GM21367 (cell line): ENCODE results near the gene CPNE4.

Source experiments
- ATAC-seq: cut with Tn5 transposase; IDR thresholded peaks from one replicate; pipeline ENCODE4 v1.9.1; 2021; ENCODE audit not compliant: unreplicated experiment

The CPNE4 gene

DNA sequence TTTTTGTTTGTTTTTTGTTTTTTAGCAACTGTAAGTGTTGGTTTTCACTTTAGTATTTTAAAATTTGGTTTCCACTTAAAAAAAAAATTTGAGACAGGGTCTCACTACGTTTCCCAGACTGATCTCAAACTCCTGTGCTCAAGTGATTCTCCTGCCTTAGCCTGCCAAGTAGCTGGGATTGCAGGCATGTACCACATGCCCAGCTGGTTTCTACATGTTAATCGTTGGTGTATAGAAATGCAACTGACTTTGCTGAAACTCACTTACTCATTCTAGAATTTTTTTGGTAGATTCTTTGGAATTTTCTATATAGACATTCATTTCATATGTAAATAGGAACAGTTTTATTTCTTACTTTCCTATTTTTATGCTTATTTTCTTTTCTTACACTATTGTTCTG, 287.3 kb downstream of the CPNE4 start:
- no peak for ATAC-seq

DNA sequence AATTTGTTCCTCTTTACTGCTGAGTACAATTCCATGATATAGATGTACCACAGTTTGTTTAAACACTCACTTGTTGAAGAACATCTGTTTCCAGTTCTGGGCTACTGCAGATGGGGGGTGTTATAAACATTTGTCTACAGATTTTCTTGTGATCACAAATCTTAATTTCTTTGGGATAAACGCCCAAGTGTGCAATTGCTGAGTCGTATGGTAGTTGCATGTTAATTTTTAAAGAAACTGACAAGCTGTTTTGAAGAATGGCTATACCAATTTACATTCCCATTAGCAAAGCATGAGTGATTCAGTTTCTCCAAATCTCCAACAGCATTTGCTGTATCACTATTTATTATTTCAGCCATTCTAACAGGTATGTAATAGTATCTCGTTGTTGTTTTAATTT, 290.0 kb downstream of the CPNE4 start:
- ATAC-seq = no peak

DNA sequence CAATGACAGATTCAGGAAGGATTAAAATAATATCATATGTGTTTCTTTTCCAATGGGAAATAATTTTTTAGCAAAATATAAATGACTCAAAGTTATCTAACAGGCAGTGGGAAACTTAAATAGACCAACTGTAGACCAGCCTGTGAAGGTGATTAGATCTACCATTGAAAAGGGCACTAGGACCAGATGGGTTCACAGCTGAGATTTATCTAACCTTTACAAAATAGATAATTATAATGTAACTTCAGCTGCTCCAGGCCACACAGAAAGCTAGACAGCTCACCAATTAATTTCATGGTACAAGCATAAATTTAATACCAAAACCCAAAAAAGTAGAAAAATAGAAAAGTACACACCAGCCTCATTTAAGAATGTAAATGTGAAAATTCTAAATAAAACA, 291.7 kb downstream of the CPNE4 start:
- no peak for ATAC-seq

DNA sequence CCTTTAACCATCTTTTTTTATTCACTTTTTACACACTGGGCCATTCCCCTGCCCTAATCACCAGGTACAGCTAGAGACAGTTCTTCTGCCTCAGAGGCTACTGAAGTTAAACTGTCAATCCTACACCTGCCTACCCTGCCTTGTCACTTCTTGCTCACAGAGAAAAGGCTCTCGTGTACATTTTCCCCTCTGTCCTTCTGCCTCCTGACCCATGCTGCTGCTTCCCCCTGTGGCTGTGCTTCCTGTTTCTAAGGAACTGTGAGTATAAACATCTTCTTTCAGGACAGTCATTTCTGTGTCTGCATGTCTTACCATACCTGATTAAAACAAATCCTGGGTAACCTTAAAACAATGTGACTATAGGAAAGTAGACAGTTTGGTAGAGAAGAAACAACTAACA, 295.6 kb downstream of the CPNE4 start:
- no peak for ATAC-seq

DNA sequence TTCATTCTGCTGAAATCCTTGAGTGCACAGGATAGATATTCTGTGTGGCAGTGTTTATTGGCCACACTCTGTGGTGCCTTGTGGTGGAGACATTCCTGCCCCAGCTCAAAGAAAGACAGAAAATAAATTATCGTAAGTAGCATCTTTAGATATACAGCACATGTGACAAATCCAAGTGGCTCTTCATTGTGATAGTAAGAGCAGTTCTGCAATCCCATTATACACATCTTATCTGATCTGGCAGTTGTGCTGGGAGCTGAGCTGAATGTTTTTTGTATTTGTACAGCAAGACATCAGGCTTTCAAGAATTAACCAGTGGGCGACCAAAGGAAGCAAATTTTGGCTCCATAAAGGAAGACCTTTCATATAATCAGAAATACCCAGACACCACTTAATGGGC, 296.7 kb downstream of the CPNE4 start:
- ATAC-seq = no peak

DNA sequence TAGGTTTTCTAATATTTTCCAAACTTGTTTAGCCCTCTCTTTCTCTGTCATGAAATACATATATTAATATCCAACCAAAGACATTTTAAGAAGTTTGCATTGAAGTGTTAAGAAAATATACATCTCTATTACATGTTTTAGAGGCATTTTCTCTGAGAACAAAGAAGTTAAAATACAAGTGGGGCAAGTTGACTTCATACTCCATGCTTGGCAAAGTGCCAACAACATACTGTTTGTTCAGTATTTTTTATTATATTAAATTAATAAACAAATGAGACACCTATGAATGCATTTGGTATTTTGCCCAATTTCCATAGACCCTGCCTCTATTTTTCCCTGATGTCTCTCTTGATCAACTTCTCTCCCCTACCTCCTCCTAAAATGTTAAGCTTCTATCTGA, 299.3 kb downstream of the CPNE4 start:
- ATAC-seq = no peak

DNA sequence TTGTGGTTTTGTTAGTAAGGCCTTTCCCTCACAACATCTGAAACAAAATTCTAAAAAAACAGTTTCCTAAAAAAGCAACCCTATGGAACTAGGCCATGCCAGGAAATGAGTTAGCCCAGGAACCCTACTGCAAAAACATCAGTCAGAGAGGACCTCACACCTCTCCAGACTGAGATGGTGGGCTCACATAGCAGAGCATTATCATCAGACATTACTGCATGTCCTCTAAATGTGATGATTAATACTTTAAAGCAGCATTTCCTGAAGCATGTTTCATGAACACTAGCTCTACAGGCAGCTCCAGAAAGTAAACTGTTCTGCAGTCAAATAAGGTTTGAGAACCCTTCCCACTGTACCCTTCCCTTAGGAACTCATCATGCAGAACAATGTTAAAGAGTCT, 299.7 kb downstream of the CPNE4 start:
- ATAC-seq = no peak

DNA sequence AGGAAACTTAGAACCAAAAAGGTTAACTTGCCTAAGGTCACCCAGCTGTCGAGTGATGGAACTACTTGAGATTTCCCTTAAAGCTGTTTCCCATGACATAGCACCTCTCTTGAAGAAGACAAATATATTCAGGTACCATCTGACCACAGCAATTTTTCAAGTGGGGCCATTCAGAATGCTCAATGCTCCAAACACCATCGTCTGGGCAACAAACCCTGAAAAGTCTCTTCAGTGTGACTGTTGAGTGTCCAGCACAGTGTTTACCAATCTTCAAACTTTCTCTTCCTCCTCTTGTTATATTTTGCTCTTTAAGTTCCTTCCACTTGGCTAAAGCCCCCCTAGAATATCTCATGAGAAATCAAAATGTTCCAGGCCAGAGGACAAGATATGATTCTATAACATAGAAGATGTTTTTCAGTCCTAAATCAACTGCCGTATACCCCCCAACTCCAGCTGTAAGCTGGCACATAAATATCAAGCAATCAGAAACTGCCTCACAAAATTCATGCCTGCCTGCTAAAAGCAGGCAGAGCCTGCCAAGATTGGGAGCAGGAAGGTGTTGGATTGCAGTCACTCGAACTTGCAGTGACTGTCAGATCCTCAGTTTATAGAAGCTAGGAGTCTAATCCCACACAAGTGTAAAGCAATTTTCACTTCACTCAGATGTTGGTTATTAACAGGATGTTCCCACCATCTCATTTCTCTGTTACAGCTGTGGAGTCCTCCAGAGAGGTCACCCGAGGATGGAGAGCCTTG, 301.6 kb downstream of the CPNE4 start:
- no peak for ATAC-seq

DNA sequence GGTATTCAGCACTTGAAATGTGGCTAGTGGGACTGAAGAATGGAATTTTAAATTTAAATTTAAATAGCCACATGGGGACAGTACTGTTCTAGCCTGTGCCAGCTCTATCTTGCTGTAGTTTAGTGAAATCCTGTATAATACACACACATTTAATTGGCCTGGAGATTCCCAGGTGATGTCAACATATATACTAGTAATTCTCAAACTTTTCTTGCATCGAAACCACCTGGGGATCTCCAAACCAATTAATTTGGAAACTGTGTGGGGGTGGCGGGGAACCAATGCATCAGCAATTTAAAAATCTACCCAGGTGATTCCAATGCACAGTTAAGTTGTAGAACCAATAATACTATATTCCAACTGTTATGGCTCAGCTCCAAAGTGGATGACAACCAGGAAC, 303.1 kb downstream of the CPNE4 start:
- no peak for ATAC-seq

DNA sequence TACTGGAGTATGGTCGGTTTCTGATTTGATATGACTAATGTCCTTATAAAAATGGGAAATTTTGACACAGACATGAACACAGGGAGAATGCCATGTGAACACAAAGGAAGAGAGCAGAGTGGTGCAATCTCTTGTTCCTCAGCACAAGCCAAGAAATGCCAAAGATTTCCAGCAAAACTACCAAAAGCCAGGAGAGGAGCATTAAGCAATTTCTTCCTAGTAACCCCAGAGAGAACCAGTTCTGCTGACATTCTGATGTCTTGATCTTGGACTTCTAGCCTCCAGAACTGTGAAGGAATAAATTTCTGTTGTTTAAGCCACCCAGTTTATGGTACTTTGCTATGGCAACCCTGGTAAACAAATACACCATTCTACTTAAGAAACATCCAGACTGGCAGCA, 304.2 kb downstream of the CPNE4 start:
- ATAC-seq = no peak

DNA sequence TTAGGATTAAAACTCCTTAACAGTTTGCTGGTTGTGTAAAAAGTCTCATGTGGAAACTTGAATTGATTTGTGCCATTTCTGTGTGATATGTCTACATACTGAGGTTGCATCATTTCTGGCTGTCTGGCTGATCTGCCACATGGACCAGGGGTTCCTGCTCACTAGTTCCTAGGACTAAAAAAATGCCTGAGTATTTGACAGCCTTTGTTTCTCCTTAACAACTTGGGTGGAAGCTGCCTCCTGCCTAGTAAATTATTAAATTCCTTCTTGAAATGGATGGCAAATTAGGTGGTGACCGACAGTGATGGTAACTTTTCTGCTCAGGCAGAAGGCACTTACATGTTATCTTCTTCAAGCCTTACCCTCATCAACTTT, 305.2 kb downstream of the CPNE4 start:
- no peak for ATAC-seq

DNA sequence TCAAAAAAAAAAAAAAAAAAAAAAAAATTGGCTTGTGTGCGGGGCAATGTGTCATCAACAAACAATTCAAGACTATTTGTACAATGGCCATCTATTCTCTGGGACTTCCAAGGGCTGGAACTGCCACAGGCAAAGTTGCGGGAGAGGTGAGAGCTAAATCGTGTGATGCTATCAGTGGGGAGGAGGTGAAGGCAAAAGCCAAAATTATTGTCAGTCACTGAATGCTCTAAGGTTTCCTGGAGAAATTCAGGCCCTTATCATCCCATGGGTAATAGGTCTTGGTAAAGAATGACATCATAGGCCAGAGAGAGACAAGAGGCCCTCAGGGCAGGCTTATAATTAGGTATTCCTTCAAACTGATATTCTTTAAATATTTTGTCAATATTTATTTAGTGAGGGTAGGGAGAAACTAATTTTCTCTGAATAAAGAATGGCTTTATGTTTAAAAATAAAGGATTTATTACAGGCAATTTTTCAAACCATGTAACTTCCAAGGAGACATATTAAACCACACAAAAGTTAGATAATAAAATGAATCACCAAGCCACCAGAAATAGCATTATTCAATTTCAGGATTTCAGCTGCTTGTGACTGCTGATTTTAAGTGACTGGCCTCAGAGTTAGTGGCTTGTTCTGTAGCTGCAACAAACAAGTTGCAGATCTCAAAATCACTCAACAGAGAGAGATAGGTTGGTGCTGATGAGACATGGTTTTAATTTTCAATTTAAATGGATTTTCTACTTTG, 305.7 kb downstream of the CPNE4 start:
- no peak for ATAC-seq

DNA sequence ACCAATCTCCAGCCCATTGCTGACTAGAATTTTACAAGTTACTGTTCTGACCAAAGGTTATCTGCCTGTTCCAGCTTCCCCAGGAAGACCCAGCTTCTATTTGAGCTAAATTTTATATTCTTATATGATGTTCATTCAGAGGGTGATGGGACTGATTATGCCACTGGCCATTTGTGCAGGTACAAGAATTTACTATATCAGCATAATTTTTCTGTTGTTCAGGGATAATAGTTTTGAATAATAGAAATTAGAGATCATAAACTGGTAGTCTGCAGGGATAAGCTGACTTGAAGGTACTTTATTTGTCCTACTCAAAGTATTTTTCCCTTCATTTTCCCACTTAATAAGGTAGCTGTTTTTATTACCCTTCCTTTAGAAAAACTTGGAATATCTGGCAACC, 309.4 kb downstream of the CPNE4 start:
- no peak for ATAC-seq

DNA sequence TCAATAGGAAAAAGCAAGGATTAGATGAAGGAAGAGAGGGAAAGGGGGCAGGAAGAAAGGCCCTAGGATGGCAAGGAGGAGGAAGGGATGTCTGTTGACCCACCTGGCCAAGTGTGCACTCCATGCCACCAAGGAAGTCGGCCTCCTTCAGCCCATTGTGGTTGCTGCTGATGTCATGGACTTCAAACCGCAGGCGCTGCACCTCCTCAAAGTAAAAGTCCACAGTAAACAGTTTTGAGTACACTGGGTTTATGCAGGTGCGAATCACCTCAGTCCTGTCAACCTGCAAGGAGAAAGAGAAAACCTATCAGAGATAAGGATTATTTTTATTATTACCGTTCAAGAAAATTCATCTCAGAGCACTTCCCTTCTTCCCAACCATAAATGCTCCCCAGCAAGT, 311.5 kb downstream of the CPNE4 start:
- ATAC-seq = no peak

DNA sequence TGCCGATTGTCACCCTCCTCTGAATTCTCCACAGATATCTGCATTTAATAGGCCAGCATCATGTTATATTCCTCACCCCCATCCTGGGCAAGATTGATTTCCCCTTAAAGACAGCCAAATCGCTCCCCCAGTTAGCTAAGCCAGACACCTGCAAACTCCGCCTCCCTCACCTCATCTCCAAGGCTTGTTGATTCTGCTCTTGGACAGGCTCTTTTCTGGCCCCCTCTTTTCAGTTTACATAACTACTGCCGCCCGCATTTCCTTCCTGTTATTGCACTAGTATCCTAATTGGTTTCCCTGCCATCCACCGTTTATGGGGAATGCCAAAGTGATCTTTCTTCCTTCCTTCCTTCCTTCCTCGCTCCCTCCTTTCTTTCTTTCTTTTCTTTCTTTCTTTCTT, 317.3 kb downstream of the CPNE4 start:
- ATAC-seq = no peak

DNA sequence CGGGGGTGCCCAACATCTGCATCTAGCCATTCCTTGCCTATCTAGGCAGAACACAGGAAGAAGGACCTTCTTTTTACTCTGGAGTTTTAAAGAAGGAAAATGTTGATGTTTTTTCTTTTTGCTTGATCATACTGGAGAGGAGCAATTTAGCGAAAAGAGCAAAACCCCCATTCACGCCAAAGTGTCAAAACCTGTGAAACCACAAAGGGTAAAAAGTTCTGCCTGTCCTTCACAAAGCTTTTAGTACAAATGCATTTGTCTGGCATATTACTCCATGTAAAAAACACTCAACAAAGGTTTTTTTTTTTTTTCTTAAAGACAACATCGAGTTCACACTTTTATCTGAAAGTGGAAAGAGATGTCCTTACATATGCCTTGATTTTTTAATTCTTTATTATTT, 317.9 kb downstream of the CPNE4 start:
- ATAC-seq = no peak

DNA sequence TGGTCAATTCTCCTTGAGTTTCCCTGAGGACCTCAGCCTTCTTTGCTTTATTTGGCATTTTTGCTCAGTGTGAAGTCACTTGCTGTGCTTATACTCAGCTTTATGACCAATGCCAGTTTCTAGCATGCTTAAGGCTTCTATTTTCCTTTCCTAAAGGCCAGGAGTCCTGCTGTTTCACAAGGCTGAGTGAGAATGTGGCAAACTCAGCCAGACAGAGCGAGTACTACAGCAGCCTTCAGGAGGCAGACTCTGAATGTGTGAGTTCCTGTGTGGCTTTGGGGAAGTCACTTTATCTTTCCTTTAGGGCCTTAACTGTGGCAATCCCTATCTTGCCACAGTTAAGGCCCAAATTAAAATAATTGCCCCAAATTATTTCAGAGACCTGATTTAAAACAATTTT, 318.8 kb downstream of the CPNE4 start:
- ATAC-seq = no peak

DNA sequence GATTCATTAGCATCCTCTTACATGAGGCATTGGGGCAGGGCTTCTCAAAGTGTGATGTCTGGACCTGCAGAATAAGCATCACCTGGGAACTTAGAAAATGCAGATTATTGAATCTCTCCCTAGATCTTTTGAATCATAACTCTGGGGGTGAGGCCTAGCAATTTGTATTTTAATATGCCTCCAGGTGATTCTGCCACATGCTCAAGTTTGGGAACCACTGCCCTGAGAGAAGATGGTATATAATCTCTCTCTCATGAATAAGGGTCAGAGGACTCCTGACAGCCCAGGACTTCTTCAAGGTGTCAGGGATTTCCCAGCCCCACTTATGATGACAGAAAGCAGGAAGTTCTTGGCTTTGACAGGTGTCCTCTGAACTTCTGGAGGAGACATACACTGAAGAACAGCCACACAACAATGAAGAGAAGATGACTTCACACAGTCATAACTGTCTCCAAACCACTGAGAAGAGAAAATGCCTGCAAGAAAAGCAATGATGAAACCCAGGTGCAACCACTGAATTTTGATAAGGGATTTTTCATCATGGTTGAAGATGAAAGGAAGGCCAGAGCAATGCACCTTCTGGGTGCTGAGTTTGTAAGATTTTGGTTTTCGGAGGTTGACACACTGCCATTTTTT, 320.1 kb downstream of the CPNE4 start:
- peak; percentile 65 for ATAC-seq

DNA sequence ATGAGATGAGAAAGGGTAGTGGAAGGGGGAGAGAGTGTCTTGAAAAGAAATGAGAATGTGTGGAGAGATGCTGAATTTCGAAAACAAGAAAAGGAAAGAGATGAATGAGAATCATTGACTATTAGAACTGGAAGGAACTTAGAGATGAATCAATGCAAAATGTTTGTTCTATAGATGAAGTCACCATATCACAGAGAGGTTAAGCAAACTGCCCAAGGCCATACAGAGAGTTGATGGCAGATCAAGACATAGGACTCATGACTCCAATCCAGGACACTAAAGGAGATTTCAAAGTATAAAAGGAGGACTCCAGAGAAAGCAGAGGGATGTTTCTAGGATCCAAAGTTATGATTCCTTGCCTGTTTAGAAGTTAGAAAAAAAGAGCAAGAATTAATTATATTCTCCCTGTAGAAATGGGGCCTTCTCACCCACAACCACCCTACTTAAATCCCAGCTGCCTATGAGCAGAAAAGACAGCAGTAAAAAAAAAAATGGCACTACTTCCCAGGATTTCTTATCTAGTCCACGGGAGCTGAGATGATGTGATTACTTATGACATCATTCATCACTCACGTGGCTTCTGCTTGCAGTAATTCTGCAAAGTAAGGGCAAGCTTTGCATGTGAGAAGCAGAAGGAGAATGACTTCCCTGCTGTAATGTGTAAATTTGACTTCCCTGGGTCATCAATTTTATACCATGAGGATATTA, 321.2 kb downstream of the CPNE4 start:
- ATAC-seq = no peak

DNA sequence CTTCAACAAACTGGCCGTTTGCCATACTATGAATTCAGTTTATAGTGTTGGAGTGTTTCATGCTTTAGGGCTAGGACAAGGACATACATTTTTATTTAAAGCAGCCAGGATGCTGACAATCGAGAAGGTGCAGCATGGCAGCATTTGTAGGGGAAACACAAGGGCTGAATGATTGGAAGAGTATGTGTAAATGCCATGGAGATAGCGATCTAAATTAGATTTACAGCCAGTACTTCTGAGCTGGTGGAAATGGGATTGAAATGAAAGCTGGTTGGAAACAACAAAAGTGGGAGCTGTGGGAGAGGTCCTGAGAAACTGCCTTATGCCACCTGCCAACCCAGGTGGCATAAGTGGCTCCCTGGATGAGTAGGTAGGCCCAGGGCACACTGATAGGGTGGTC, 322.2 kb downstream of the CPNE4 start:
- ATAC-seq = no peak

DNA sequence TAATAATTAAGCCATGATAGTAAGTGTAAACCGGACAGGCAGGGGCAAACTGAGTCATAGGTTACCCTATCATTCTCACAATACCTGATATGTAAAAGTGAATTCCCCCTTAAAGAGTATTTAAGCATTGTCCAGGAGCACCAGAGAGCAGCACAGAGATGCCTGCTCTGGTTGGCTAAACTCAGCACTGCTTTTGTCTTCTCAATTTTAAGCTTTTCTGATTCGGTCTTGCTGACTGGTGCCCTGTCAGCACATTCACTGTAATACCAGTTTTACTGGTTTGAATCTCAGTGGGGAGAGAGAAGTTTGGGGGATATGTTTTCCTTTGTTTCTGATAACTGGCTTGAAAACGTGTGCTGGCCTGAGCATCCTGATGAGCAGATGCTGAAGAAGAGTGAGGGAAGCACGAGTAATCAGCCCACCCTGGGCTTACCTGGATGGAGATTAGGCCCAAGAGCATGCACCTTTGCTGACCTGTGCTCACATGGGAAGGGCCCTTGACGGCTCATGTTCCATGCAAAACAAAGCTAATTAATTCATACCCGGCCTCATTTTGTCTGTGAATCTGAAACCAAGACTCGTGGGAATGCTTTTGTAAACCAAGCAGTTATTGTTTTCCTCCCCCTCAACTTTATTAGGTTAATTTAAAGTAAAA, 323.6 kb downstream of the CPNE4 start:
- no peak for ATAC-seq
